ENCODE results near the gene GRIN1.
"Not testable (repeated sequence)": the region's sequence is repeated elsewhere in the genome, so short reads cannot be mapped to it uniquely, and the experiment has no call there.

GRIN1 gene

DNA sequence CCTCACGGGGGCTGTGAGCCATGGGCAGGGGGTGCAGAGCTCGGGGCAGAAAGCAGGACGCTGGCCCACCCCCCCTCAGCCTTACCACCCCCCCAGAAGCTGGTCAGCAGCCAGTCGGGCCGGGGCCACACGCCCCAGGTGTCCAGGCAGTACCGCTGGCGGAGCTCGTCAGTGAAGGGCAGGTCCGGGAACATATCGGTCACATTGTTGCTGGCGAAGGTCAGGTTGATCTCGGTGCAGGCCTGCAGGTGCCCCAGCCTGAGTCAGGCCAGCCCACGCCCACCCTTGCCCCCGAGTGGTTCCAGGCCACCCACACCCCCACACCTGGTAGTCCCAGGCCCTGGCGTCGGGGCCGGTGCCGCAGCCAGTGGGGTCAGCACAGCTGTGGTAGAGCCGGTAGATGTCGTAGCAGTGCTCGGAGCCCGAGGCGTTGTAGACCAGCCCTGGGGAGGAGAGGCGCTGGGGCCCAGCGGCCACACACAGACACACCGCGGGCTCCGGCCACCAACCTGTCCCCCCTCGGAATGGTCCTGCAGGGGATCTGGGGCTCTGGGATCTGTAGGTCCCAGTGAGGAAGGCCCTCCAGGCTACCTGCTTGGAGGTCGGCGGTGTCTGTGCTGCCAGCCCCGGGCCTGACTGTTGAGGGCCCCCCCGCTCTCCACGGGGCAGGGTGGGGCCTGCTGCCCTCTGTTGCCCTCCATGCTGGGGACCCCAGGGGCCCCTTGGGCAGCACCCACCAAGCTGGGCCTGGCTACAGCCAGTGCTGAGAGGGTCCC lies 27.0 kb upstream of the GRIN1 start:
- DNase-seq (ENCODE audit: low read depth in 2 of 2): no peak

GRCh38 chr9:137112564-137113384 lies 26.2 kb upstream of the GRIN1 start:
- DNase-seq (ENCODE audit: low read depth in 2 of 2): no peak

DNA sequence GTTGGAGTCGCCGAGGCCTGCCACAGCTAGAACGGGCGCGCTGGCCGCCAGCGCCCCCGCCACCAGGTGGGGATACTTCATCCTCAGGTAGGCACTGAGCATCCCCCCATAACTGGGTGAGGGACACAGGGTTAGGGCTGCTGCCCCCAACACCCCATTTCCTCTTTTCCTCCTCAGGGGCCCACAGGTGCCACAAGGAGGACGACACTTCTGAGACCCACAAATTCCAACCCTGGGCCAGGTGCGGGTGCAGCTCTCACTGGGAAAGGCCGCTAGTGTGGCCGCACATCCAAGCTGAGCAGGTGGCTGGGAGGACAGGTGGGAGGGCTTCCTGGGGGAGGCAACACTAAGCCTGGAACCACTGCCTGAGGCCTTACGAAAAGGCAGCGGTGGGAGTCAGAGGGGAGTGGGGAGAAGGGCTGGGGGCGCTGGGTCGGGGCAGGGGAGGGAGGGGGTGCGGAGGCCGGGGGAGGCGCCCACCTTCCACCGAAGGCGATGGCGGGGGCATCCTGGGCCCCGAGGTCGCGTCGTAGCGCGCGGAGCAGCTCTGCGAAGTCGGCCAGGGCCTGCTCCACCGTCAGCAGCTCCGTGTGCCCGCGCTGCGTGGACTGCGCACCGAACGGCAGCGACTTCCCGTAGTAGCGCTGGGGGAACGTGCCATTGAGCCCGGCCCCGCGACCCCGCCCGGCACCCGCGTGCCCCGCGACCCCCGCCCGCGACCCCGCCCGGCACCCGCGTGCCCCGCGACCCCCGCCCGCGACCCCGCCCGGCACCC lies 25.4 kb upstream of the GRIN1 start:
- DNase-seq (ENCODE audit: low read depth in 2 of 2): no peak

DNA sequence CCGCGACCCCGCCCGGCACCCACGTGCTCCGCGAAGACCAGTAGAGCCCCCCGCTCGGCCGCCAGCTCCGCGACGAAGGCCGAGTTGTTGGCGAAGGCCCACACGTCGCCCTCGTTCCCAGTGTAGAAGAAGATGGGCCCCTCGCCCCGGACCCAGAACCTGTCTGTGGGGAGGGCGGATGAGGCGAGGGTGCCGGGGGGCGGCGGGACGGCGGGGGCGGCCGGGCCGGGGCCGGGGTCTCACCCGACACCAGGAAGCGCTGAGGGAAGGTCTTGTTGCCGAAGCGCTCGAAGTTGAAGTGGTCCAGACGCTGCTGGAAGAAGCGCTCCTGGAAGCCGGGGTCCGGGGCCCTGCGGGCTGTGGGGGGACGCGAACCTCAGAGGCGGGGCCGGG lies 24.7 kb upstream of the GRIN1 start:
- no peak for DNase-seq (ENCODE audit: low read depth in 2 of 2)

DNA sequence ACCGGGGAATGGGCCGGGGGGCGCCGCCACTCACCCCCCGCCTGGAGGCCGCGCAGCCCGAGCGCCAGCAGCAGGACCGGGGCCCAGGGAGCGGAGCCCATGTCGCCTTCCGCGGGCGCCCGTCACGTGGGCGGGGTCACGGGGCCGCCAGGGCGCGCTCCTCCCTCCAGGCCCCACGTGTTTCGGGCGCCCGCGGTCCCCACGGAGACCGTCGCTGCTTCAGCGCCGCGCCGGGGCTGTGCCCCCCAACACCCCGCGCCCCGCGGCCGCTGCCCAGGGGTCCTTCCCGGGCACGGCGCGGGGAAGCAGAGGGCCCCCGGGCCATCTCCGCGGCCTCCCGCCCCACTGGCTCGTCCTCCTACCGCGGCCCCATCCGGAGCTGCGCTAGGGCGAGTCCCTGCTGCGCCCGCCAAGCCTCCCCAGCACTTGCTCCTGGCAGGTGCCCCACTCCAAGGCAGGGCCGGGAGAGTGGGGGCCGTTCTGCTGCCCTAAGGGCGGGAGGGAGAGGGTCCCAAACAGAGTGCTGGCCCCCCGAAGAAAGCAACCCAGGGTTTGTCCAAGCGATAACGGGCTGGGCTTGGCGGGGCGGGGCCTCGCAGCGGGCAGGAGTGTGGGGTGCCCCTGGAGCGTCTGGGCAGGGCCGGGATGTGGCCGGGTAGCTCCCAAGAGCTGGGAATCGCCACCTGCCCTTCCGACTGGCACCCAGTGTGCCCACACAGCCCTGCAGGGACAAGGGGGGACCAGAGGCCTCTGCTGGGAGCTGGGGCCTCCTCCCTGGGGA lies 24.2 kb upstream of the GRIN1 start, which contains the start of gene DPP7:
TSS of gene DPP7 (minus strand) at position 121 of the 781 bp plus-strand sequence. CDS start at position 101, 20 bp downstream.
- peak; percentile 54 to 75 for DNase-seq (ENCODE audit: low read depth in 2 of 2)

GRCh38 chr9:137115394-137116026 lies 23.4 kb upstream of the GRIN1 start:
- DNase-seq (ENCODE audit: low read depth in 2 of 2): no peak

- no peak for DNase-seq (ENCODE audit: low read depth in 2 of 2)
These were observed 22.9 kb upstream of the GRIN1 start for GRCh38 chr9:137116027-137116507.

GRCh38 chr9:137116728-137117127 lies 22.2 kb upstream of the GRIN1 start:
- DNase-seq (ENCODE audit: low read depth in 2 of 2): no peak

DNA sequence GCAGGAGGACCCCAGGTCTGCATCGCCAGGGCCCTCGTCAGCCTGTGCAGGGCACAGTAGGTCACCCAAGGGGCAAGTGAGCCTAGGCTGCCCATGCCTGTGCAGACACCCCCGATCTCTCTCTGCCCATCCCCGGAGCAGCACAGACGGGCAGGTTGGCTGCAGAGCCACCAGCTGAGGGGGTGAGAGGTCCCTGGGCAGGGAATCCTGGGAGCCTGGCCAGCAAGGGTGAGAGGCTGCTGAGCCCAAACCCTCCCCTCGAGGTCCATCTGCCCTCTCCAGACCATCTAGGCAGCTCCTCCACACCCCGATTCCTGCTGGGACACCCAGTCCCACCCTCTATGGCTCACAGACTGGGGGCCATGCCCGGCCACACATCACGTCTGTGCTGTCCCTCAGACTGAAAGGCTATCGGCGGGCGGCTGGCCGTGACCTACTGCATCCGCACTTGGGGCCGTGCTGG lies 21.7 kb upstream of the GRIN1 start:
- no peak for DNase-seq (ENCODE audit: low read depth in 2 of 2)

GRCh38 chr9:137118092-137118603 lies 20.8 kb upstream of the GRIN1 start:
- not testable (repeated sequence) for DNase-seq (ENCODE audit: low read depth in 2 of 2)

DNA sequence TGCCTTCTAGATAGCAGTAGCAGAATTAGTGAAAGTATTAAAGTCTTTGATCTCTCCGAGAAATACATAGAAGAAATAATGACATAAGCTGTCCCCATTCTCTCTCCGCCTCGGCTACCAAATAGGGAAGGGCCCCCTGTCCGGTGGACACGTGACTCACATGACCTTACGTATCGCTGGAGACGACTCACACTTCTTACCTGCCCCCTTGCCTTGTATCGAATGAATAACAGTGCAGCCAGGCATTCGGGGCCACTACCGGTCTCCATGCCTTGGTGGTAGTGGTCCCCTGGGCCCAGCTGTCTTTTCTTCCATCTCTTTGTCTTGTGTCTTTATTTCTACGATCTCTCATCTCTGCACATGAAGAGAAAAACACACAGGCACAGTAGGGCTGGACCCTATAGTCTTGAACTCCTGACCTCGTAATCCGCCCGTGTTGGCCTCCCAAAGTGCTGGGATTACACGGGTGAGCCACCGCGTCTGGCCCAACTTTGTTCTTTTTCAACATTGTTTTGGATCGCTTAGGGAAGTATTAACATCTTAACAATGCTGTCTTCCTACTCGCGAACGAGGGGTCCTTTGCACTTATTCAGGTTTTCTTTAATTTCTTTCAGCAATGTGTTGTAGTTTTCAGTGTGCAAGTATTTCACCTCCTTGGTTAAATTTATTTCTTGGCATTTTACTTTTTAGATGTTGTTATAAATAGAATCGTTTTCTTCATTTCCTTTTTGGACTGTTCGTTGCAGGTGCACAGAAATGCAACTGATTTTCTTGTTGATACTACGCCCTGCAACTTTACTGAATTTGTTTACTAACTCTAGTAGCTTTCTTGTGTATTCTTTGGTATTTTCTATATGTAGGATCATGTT lies 16.8 kb upstream of the GRIN1 start:
- not testable (repeated sequence) for DNase-seq (ENCODE audit: low read depth in 2 of 2)

- DNase-seq (ENCODE audit: low read depth in 2 of 2): not testable (repeated sequence)
These were observed 16.0 kb upstream of the GRIN1 start for GRCh38 chr9:137122796-137123467.

- no peak for DNase-seq (ENCODE audit: low read depth in 2 of 2)
These were observed 15.5 kb upstream of the GRIN1 start for GRCh38 chr9:137123468-137123837.

DNA sequence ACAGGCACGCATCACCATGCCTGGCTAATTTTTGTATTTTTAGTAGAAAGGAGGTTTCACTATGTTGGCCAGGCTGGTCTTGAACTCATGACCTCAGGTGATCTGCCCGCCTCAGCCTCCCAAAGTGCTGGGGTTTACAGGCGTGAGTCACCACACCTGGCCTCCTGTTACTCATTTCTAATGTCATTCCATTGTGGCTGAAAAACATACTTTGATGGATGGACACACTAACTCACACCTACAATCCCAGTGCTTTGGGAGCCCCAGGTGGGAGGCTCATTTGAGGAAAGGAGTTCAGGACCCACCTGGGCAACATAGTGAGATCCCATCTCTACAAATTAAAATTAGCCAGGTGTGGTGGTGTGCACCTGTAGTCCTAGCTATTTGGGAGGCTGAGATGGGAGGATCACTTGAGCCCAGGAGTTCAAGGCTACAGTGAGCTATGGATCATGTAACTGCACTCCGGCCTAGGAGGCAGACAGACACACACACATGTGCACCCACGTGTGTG lies 14.9 kb upstream of the GRIN1 start:
- DNase-seq (ENCODE audit: low read depth in 2 of 2): not testable (repeated sequence)

DNA sequence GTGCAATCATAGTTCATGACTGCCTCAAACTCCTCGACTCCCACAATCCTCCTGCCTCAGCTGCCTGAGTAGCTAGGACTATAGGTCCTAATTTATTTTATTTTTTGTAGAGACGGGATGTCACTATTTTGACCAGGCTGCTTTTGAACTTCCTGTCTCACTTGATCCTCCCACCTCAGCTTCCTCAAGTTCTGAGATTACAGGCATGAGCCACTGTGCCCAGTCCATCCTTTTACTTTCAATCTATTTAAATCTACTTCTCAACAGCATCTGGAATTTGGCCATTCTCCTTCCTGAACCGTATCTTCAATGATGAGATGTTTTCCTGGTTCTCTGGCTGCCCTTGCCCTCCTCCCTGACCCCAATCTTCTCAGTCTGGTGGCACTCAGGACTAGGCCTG lies 12.2 kb upstream of the GRIN1 start:
- DNase-seq (ENCODE audit: low read depth in 2 of 2): no peak

GRCh38 chr9:137127301-137128157 lies 11.4 kb upstream of the GRIN1 start:
- no peak for DNase-seq (ENCODE audit: low read depth in 2 of 2)

GRCh38 chr9:137128158-137128861 lies 10.6 kb upstream of the GRIN1 start:
- no peak for DNase-seq (ENCODE audit: low read depth in 2 of 2)
